D721Med (cell line): ENCODE data around the gene GPC6.

Experiments
- DNase-seq: peaks from one replicate; pipeline ENCODE4 v3.0.0; 2011; ENCODE audit warnings: low spot score; ENCODE audit not compliant: insufficient read length
- FAIRE-seq: peaks from 2 replicates; lab custom pipeline; 2011; peaks lifted over from hg19 to GRCh38; lab: Jason Lieb, UNC
- CTCF ChIP-seq: IDR thresholded peaks from 2 replicates; pipeline ENCODE4 v1.5.1; 2012; ENCODE audit warnings: mild to moderate bottlenecking, control low read depth; ENCODE audit not compliant: insufficient read depth; ENCODE audit errors: missing control alignments

GPC6 gene

GRCh38 chr13:93810264-93810663, 583.7 kb downstream of the GPC6 start:
- DNase-seq (no peak), FAIRE-seq (no peak)
- no peak for TF ChIP-seq CTCF

DNA sequence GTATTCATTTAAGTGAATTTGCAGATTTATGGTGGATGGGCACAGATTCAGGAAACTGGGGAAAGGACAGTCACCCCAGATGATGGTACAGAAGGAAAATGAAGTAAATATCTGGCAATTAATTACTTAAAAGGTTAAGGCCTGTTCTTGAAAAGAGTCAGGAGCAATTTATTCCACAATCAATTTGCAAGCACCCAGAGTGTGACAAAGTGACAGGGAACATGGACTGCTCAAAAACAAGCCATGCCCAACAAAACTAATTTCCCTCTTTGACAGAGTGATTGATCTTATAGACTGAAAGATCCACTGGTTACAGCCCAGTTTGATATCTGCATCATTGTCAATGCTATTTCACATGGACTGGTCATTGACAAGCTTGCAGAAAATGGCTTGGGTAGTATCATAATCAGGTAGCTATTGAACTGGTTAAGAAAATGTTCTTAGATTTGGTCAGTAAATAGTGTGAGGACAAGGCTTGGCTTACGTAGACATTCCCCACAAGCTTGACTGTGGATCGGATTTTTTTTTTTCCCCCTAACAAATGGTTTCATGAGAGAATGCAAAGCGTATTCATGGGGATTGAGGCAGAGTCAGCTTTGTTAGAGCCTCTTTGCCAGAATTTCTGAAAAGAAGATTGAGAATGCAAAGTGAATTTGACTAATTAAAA, 584.6 kb downstream of the GPC6 start:
- no peak for TF ChIP-seq CTCF
- DNase-seq: no peak
- peak; percentile 46 for FAIRE-seq

DNA sequence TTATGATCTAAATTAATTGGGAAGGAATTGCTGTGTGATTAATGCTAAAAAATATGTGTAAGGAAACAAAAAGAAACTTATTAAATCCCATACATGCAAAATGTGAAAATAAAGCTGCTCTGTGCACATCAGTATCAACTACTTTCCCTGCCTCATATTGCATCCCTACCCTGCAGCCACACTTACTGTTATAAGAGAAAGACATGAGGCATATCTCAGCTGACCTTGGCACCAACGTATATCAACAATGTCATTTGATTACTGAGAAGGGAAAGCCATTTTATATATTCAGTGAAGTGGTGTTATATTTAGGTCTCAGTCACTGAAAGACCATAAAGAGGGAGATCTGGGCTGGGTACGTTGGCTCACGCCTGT, 585.1 kb downstream of the GPC6 start:
- TF ChIP-seq CTCF: no peak
- no peak for FAIRE-seq
- no peak for DNase-seq

- no peak for TF ChIP-seq CTCF
- DNase-seq (no peak), FAIRE-seq (no peak)
These were observed 588.1 kb downstream of the GPC6 start for GRCh38 chr13:93814658-93815057.

GRCh38 chr13:93818345-93818744, 591.7 kb downstream of the GPC6 start:
- FAIRE-seq (no peak), DNase-seq (no peak)
- no peak for TF ChIP-seq CTCF

GRCh38 chr13:93819331-93819890, 592.8 kb downstream of the GPC6 start:
- no peak for DNase-seq
- FAIRE-seq: no peak

More at GRCh38 chr13:93819331-93819890, 592.8 kb downstream of the GPC6 start:
- no peak for TF ChIP-seq CTCF
